HG02798 (cell line): ENCODE data around the gene ZNF672.

Experiments used
- ATAC-seq: cut with Tn5 transposase; IDR thresholded peaks from one replicate; pipeline ENCODE4 v1.9.1; 2021; ENCODE audit warnings: mild to moderate bottlenecking; ENCODE audit not compliant: unreplicated experiment, poor library complexity

The ZNF672 gene

DNA sequence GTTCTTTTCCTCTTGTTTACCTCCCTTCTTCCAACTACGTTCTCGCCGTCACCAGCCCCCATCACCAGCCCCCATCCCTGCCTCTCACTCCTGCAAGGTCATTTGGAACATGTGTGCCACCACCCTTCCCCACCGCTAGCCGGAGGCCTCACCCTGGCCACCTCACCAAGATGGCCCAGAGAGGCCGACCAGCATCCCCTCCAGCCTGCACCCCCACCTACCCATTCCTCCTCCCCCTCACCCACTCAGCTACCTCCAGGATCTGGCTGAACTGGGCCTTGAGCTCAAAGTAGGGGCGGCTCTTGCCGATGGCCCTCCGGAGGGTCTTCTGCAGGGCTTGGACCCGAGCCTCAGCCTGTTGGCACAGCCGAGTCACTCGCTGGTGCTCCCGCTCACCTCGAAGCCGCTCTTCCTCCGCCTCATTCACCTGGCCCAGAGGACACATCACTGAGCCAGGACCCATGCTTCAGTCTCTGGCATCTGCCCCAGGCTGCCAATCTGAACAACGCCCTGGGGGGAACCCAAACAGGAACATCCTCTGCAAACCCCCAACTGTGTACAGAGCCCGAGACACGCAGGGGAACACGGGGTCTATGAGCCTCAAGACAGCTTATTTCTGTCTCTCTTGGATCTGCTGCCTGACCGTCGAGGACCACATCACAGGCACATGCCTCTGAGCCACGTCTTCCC is 25.1 kb upstream of the ZNF672 start:
- ATAC-seq: no peak

DNA sequence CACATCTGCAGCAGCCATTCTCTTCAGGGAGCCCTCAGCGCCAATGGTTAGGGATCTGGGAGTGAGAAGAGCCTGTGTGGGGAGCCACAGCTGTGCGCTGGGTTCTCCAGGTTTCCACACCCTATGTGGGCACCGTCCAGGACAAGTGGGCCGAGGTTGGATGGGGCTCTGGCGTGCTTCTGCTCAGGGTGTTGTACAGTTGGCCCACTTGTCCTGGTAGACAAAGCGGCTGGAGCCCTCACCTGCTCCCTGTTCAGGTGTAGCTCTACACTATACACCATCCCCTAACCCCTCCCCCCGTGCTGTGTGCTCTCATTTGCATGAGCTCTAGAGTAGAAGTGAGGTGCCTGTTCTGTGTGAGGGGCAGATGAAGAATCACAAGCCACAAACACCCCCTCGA is 24.5 kb upstream of the ZNF672 start:
- no peak for ATAC-seq

DNA sequence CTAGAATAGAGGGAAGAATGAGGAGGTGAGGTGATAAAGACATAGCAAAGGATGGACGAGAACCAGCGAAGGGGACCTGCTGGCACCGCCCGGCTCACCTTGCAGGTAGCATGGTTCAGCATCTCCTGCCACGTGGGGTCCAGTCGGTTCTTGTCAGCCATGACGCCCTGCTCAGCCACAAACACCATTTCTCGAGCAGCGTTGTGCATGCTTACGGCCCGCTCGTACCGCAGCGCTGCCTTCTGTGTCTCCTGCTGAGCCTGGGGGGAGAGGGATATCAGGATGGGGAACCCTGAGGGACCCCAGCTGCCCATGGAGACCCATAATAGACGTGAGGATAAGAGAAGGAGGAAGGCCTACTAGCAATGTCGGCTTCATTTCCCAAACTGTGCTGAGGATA is 23.7 kb upstream of the ZNF672 start:
- no peak for ATAC-seq

DNA sequence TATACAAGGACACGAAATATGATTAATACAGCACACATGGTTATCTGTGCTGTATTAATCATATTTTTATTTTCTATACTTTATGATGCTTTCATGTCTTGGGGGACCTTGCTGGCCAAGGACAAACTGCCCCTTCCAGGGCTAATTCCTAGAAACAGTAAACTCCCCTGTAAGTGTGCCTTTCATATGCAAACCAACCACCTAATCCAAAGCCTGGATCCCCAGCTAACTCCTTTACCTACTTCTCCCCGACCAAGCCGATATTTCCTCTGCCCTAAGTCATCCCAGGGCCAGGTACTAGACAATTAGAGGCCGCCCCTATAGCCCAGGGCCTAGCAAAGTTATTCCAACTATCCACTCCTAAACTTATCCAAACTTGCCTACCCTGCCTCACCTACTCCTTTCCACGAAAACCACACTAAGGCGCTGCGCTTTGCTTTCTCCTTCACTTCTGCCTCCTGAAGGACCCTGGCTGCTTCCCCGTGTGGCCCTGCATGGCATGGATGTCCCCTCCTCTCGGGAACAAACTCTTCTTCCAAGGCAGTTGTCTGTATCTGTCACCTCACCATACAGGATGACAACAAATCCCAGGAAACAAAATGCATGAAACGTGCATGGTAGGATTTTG is 22.5 kb upstream of the ZNF672 start:
- no peak for ATAC-seq

DNA sequence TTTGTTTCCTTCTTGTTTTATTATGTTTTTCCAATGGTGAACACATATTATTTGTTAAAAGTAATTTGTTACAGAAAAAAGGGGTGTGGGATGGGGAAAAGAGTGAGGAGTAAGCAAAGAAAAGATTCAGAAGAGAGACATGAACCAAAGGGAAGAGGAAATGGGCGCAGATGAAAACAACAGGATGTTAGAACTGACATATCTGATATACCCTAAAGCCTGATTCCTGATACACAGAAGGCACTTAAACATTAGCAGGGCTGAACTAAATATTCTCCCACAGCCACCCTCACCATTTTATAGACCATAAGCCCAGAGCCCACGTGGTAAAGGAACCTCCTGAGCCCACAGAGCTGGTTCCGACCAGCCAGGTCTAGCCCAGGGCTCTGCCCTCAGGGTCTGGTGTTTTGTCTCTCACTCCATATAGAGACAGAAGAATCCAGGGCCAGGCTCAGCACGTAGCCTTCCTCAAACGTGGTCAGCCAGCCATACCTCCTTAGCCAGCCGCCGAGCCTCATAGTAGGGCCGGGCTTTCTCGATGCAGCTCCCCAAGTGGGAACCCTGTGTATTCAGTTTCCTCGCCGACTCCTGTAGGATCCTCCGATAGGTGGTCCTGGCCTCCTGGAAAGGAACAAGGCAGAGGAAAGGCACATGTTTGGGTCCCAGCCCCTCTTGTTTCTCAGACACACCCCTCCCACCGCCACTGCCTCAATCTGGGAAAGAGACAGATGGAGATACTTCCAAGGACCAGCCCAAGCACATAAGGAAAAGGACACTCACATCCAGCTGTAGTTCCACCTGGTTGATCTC is 21.8 kb upstream of the ZNF672 start:
- ATAC-seq: no peak

DNA sequence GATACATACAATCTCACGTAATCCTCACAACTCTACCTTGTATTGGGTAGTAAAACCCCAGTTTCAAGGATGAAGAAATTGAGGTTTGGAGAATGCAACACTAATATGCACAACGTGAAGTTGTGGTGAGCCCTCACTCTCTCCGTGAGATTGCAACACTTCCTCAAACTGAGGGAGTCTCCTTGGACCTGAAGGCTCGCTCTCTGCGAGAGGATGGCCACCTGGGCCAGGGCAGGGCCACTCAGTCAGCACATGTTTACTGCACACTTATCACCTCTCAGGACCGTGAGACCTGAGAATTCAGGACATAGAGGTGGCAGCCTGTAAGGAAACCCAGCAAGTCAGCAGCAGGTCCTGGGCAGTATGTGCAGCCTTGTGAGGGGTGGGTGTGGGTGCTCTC is 21.0 kb upstream of the ZNF672 start:
- ATAC-seq: no peak

DNA sequence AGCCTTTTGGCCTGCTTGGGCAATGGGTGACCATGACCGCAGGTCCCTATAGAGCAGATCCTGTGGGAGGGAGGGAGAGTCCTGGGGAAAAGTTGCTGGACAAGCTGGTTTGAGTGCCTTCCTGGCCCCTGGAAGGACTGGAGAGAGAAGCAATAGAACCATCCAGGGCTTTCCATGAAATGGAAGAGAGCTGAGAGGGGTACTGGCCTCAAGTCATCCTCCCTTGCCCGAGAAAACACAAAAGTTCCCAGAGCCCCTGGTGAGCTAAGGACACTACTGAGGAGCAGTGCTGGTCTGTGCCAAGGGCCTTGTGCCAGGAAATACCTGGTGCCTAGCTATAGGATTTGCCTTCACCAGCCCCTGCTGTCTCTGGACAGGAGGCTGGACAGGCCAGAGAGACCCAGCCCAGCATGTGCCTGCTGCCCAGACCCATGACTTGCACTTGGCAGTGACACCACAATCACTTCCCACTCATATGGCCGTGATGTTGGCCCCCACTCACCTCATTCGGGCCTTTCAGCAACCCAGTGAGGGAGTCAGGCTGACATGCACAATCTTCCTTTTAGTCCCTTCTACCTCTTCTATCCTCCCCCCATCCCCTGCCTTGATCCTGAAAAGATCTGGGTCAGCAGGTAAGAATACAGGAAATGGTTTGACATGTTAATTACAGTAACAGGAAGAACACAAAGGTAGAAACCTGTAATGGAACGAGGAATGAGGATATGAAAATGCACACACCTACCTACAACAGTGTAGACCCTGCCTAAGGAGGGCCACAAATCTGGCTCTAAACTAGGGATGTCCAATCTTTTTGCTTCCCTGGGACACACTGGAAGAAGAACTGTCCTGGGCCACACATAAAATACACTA is 19.3 kb upstream of the ZNF672 start:
- ATAC-seq: no peak

DNA sequence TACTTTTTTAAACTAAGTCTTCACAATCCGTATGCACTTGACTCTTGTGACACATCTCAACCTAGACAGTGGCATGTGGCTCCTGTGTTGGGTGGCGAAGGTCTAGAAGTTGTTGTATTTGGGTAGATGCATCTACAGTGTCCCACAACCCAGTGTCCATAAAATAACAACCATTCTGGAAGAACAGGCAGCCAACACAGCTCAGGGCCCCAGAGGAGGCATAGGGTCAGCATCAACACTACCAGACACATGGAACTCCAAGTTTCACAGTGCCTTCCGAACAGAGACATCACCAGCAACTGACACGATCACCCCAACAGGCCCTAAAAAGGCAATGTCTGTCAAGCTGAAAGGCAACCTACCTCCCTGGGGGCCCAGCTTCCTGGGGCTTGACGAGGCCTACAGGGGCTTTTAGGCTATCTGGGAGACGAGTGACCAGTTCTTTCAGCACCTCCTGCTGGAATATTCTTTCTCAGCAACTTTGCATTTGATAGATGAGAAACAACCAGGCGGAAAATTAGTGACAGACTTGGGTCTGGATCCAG is 17.9 kb upstream of the ZNF672 start:
- no peak for ATAC-seq

DNA sequence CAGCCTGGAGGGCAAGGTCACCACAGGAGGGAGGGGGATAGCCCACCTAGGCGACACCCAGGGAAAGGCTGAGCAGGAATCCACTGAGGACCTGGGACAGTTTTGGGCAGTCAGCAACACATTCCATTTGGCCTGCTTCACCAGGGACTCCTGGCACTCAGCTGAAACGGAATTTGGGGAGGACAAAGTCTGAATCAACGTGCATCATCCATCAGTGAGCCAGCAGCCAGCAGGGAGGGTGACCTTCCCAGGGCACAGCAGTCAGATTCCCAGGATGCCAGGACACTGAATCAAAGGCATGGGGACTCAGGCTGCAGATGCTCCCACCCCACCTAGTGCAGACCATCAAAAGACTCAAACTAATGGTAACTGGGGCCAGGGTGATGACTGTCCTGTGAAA is 16.9 kb upstream of the ZNF672 start:
- no peak for ATAC-seq

DNA sequence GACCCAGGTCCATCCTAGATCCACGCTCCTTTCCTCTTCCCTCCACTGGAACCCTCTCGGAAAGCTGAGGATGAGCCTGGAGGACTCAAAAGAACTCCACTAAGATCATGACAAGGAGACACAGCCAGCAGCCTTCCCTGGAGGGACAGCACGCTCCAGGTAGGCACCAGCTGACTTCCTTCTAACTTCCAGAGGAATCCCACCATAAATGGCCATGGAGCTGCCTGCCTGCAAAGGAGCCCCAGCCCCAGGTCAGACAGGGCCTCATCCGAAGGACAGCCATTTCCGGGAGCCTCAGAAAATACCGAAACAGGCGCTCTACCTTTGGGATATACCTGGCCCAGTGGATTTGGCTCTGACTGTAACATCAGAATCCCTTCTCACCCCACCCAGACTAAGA is 16.4 kb upstream of the ZNF672 start:
- ATAC-seq: no peak

DNA sequence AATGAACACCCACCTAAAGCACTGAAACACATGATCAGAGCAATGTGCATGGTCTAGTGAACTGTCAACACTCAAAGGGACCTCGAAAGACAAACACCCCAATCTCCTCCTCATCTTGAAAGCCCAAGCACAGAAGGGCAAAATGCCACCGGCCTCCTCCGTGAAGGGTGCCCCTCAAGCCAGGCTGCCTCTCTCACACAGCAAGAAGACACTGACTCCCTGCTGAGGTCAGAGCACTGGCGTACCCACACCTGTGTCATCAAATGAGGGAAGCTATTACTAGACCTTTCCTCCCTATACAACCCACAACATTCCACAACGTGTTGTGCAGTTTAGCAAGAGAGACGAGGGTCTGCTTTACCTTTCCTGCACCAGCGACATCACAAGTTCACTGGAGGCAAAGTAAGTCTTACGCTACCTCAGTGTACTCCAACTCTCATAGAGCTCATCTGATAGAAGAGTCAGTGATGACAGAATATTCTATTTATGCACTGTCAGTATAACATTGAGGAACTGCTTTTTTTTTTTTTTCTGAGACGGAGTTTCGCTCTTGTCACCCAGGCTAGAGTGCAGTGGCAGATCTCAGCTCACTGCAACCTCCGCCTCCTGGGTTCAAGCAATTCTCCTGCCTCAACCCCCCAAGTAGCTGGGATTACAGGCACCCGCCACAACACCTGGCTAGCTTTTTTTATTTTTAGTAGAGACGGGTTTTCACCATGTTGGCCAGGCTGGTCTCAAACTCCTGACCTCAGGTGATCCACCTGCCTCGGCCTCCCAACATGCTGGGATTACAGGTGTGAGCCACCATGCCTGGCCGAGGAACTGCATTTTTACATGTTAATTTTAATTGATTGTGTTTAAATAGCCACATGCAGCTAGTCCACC is 15.6 kb upstream of the ZNF672 start:
- peak; percentile 18 for ATAC-seq

DNA sequence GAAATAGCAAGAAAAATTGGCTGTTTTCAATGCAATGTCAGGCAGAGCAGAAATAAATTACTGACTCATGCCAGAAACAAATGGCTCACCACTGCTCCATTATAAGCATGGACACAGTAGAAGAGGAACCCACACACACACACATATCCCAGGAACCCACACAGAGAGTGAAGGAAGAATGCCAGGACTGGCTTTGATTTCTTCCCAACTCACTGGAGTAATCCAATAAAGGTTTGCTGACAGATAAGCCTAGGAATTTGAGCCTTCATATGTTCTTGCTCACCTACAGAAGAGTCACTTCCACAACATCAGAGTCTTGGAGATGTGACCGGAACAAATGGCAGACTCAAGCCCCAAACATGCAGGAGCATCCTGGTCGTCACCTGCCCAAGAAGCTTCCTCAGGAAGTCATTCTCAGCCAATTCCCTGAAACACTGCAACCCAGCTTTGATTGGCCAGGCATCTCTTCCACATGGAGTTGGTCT is 14.5 kb upstream of the ZNF672 start:
- ATAC-seq: no peak

DNA sequence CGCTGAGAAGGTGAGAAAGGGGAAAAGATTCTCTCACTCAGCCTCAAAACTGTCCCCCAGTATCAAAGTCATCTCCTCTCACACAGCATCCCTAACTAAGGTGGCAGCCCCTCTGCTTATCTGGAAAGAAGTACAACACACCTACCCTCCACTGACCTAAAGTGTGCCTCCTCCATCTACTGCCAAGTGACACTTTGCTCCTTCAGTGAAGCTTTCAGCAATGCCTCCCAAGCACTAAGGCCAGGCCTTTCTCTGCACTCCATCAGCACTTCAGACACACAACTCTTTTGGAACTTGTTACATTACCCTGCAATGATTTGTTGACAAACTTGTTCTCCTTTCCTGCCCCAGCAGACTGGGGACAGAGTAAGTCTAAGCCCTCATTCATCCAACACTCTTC is 13.7 kb upstream of the ZNF672 start:
- ATAC-seq: no peak

DNA sequence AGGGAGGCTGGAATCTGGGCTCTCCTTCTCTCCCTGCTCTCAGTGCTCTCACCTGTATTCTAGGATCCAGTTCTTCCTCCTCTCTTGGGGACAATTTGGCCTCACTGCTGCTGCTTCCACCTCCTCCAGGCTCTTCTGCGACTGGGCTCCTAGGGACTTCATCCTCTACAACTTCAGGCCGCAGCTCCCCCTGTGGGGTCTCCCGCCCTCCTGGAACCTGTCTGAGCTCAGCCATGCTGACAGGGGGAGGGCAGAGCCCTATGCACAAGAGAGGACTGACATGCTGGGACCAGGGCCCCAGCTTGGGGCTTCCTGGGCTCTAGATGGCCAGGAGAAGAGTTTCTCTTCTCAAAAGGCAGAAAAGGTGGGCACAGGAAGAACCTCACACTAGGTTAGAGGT is 13.3 kb upstream of the ZNF672 start:
- no peak for ATAC-seq

DNA sequence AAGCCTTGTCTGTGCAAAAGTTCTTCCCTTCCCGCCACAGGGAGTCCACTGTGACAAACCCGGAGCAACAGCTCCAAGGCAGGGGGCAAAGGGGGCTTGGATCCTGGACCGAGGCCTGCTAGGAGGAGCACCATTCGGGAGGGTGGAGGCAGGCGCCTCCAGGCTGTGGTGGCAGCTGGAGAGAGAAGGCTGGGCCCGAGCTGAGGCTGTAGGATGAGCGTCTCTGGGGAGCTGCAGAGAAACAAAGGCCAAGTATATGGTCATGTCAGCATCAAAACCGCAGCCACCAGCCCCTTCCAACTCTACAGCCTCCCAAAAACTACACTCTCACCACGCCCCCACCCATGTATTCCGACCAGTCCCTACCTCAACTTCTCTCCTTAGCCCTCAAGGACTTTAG is 12.9 kb upstream of the ZNF672 start:
- no peak for ATAC-seq

DNA sequence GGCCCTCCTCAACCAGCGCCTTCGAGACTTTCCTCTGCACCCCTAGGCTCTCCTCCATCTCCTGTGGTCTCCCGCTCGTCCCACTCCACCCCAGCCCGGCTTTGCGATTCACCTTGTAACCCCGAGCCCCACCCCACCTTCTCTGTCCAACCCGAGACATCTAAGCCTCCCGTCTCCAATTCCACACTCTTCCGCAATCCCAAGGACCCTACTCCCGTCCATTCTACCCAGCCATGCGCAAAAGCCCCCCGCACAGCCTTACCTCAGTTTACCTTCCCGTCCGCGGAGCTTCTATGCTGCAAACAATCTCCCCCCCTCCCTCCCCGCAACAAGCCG is 12.5 kb upstream of the ZNF672 start:
- ATAC-seq: peak; percentile 0

DNA sequence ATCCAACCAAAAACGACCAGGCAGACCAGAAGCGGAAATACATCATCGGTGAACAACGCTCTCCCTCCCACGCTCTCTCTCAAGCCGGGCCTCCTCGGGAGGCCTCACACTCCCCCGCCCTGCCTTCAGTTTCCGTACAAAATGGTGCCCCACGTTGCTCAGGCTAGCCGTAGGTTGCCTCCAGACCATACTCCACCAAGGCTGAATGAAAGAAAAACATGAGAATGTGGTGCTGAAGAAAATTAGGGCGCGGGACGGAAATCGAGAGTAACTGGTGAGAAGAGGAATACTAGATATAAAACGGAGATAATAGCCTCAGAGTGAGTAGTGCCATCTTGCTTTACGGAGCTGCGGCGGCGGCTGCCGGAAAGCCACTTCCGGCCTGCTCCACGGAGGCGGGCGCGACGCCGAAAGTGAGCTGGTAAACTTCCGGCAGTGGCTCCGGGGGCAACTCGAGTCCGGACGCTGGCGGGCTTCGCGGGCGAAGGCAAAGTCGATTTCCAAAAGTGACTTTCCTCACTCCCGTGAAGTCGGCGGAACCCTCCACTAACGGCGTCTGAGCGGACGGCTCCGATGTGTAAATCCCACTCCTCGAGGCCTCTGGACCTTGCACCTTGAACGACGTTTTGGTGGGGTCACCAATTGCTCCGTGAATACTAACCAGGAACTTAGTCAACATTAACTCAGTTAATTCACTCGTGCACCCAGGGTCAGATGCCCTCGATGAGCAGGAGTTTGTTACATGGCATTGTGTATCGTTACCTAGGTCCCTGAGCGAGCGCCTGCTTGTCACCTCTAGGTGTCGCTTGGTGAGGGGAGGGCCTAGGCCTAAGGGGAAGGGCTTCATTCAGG is 11.9 kb upstream of the ZNF672 start, which contains the start of gene SH3BP5L:
SH3BP5L (minus strand) TSS at position 7 of the 852 bp plus-strand sequence. CDS start 980 bp downstream, outside the sequence.
- peak; percentile 93 for ATAC-seq

DNA sequence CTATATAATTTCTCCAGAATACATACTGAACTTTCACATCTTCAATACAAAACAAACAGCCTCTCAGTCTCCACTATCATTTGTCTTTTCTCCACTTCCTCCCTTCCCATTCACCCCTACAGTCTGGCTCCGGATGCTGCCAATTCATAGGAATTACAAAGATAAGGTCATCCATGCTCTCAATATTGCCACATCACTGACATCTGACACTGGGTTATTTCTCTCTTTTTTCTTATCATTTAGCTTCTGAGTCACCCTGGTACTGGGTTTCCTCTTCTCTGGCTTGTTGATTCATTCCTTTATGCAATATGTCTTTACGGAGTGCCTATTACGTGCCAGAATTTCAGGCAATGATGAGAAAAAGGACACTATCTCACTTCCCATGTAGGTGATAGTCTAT is 9.2 kb upstream of the ZNF672 start:
- ATAC-seq: no peak
